HEK293 (cell line): ENCODE data around the gene POU2AF1.

Experiments
- ZFP37 ChIP-seq: fragments of 450-650 bp; formaldehyde crosslinking; IDR thresholded peaks from 2 replicates; pipeline ENCODE4 v1.5.1; 2016; ENCODE audit warnings: missing biosample characterization, missing genetic modification characterization
- ZNF157 ChIP-seq: fragments of 450-650 bp; formaldehyde crosslinking; IDR thresholded peaks from 2 replicates; pipeline ENCODE4 v1.5.1; 2016; ENCODE audit warnings: missing biosample characterization, missing genetic modification characterization
- ZNF266 ChIP-seq: fragments of 450-650 bp; formaldehyde crosslinking; IDR thresholded peaks from 2 replicates; pipeline ENCODE4 v1.5.1; 2016; ENCODE audit warnings: missing biosample characterization, missing genetic modification characterization, low read depth
- ZNF274 ChIP-seq, 2 experiments: fragments of 200-500 bp in 1 of 2; fragments of 450-650 bp in 1 of 2; sonication (Bioruptor generic) in 1 of 2; formaldehyde crosslinking in 1 of 2; IDR thresholded peaks; 2 replicates each; pipeline versions ENCODE4 v1.5.1 to v1.6.1; 2014 to 2016; ENCODE audit warnings: borderline replicate concordance in 1 of 2, inconsistent platforms in 1 of 2, low read length in 1 of 2, missing biosample characterization in 1 of 2, missing genetic modification characterization in 1 of 2
- ZNF549 ChIP-seq: fragments of 450-650 bp; IDR thresholded peaks from 2 replicates; pipeline ENCODE4 v1.5.1; 2018; ENCODE audit warnings: missing biosample characterization, missing genetic modification characterization, mild to moderate bottlenecking, inconsistent platforms, moderate library complexity
- TF ChIP-seq, protein P1 (sequence below): fragments of 450-650 bp; formaldehyde crosslinking; IDR thresholded peaks from 2 replicates; pipeline ENCODE4 v1.5.1; 2016; ENCODE audit warnings: missing biosample characterization, missing genetic modification characterization
- TF ChIP-seq, protein P2 (sequence below): IDR thresholded peaks from 2 replicates; pipeline ENCODE4 v1.6.1; 2011; ENCODE audit warnings: mild to moderate bottlenecking, low read depth, low read length, borderline replicate concordance
- TF ChIP-seq, protein P3 (sequence below): fragments of 450-650 bp; formaldehyde crosslinking; IDR thresholded peaks from 2 replicates; pipeline ENCODE4 v1.5.1; 2016; ENCODE audit warnings: missing biosample characterization, missing genetic modification characterization

DNA sequence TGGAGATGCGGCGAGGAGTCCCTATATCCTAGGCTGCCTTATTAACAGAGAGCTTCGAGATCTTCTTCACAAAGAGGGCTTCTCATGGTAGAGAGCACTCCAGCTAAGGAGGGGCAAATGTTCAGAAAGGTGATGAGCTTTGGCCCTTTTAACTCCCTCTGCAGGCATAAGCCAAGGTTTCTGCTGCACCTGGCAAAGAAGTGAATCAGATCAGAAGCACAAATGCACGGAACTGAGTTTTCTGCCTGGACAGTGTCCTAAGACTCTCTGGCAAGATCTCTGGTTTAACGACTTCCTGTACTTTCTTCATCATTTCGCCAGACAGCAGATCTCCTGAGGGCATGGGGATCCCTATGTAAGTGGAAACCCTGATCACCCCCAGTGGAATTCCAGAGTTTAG, 43.5 kb downstream of the POU2AF1 start:
- TF ChIP-seq, protein P1, sequence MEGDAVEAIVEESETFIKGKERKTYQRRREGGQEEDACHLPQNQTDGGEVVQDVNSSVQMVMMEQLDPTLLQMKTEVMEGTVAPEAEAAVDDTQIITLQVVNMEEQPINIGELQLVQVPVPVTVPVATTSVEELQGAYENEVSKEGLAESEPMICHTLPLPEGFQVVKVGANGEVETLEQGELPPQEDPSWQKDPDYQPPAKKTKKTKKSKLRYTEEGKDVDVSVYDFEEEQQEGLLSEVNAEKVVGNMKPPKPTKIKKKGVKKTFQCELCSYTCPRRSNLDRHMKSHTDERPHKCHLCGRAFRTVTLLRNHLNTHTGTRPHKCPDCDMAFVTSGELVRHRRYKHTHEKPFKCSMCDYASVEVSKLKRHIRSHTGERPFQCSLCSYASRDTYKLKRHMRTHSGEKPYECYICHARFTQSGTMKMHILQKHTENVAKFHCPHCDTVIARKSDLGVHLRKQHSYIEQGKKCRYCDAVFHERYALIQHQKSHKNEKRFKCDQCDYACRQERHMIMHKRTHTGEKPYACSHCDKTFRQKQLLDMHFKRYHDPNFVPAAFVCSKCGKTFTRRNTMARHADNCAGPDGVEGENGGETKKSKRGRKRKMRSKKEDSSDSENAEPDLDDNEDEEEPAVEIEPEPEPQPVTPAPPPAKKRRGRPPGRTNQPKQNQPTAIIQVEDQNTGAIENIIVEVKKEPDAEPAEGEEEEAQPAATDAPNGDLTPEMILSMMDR (tag by site-specific recombination), result no peak
- TF ChIP-seq, protein P2, sequence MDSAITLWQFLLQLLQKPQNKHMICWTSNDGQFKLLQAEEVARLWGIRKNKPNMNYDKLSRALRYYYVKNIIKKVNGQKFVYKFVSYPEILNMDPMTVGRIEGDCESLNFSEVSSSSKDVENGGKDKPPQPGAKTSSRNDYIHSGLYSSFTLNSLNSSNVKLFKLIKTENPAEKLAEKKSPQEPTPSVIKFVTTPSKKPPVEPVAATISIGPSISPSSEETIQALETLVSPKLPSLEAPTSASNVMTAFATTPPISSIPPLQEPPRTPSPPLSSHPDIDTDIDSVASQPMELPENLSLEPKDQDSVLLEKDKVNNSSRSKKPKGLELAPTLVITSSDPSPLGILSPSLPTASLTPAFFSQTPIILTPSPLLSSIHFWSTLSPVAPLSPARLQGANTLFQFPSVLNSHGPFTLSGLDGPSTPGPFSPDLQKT, result no peak
- no peak for TF ChIP-seq ZNF274 (IDR thresholded peaks at IDR 0.05; ENCODE audit: low read length)
- no peak for TF ChIP-seq ZNF274 (tag by site-specific recombination; IDR thresholded peaks at IDR 0.05; ENCODE audit: borderline replicate concordance)
- no peak for TF ChIP-seq ZNF549 (tag by site-specific recombination)
- TF ChIP-seq ZNF157 (tag by site-specific recombination), result no peak
- no peak for TF ChIP-seq ZNF266 (tag by site-specific recombination)
- TF ChIP-seq, protein P3, sequence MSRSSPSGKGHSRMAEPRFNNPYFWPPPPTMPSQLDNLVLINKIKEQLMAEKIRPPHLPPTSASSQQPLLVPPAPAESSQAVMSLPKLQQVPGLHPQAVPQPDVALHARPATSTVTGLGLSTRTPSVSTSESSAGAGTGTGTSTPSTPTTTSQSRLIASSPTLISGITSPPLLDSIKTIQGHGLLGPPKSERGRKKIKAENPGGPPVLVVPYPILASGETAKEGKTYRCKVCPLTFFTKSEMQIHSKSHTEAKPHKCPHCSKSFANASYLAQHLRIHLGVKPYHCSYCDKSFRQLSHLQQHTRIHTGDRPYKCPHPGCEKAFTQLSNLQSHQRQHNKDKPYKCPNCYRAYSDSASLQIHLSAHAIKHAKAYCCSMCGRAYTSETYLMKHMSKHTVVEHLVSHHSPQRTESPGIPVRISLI (tag by site-specific recombination), result no peak
- no peak for TF ChIP-seq ZFP37 (tag by site-specific recombination)
